ENCODE data around the gene PCBP3. TPM values are rescaled to one million over a fixed set of nuclear protein-coding genes. Genes with fewer than 3 reads are reported as not detected.

The PCBP3 gene
- total and polyA plus RNA-seq, 2 of the 13 experiments (the other 11 are each of a cell fraction or from before 2014, with no cell fraction given), result not detected

- TF ChIP-seq MEF2D (CRISPR knock-in tag; IDR thresholded peaks at IDR 0.05) (no peak), FLYWCH1 (CRISPR knock-in tag; IDR thresholded peaks at IDR 0.05) (no peak), ADNP (CRISPR knock-in tag; IDR thresholded peaks at IDR 0.05) (no peak), ZNF713 (CRISPR knock-in tag; IDR thresholded peaks at IDR 0.05) (no peak), ZNF550 (CRISPR knock-in tag; IDR thresholded peaks at IDR 0.05; ENCODE audit: borderline replicate concordance) (no peak)
- TF ChIP-seq, protein P1, sequence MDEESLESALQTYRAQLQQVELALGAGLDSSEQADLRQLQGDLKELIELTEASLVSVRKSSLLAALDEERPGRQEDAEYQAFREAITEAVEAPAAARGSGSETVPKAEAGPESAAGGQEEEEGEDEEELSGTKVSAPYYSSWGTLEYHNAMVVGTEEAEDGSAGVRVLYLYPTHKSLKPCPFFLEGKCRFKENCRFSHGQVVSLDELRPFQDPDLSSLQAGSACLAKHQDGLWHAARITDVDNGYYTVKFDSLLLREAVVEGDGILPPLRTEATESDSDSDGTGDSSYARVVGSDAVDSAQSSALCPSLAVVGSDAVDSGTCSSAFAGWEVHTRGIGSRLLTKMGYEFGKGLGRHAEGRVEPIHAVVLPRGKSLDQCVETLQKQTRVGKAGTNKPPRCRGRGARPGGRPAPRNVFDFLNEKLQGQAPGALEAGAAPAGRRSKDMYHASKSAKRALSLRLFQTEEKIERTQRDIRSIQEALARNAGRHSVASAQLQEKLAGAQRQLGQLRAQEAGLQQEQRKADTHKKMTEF (CRISPR knock-in tag; IDR thresholded peaks at IDR 0.05), result no peak
- TF ChIP-seq, protein P2, sequence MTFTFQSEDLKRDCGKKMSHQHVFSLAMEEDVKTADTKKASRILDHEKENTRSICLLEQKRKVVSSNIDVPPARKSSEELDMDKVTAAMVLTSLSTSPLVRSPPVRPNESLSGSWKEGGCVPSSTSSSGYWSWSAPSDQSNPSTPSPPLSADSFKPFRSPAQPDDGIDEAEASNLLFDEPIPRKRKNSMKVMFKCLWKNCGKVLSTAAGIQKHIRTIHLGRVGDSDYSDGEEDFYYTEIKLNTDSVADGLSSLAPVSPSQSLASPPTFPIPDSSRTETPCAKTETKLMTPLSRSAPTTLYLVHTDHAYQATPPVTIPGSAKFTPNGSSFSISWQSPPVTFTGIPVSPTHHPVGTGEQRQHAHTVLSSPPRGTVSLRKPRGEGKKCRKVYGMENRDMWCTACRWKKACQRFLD (CRISPR knock-in tag; IDR thresholded peaks at IDR 0.05; ENCODE audit: borderline replicate concordance), result no peak
- TF ChIP-seq, protein P3, sequence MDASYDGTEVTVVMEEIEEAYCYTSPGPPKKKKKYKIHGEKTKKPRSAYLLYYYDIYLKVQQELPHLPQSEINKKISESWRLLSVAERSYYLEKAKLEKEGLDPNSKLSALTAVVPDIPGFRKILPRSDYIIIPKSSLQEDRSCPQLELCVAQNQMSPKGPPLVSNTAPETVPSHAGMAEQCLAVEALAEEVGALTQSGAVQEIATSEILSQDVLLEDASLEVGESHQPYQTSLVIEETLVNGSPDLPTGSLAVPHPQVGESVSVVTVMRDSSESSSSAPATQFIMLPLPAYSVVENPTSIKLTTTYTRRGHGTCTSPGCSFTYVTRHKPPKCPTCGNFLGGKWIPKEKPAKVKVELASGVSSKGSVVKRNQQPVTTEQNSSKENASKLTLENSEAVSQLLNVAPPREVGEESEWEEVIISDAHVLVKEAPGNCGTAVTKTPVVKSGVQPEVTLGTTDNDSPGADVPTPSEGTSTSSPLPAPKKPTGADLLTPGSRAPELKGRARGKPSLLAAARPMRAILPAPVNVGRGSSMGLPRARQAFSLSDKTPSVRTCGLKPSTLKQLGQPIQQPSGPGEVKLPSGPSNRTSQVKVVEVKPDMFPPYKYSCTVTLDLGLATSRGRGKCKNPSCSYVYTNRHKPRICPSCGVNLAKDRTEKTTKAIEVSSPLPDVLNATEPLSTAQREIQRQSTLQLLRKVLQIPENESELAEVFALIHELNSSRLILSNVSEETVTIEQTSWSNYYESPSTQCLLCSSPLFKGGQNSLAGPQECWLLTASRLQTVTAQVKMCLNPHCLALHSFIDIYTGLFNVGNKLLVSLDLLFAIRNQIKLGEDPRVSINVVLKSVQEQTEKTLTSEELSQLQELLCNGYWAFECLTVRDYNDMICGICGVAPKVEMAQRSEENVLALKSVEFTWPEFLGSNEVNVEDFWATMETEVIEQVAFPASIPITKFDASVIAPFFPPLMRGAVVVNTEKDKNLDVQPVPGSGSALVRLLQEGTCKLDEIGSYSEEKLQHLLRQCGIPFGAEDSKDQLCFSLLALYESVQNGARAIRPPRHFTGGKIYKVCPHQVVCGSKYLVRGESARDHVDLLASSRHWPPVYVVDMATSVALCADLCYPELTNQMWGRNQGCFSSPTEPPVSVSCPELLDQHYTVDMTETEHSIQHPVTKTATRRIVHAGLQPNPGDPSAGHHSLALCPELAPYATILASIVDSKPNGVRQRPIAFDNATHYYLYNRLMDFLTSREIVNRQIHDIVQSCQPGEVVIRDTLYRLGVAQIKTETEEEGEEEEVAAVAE (CRISPR knock-in tag; IDR thresholded peaks at IDR 0.05; ENCODE audit: borderline replicate concordance), result no peak
- WGBS (ENCODE audit: low lambda C conversion rate), result 13% methylated on average over 2 of the region's 14 CpGs
- H3K9me3 ChIP-seq (ENCODE audit: low read length), result no peaks in the 10 kb centered on the region
- no peaks in the 10 kb centered on the region for H4K20me1 ChIP-seq (ENCODE audit: insufficient read depth, low read length)
- H3K4me3 ChIP-seq (replicated peaks in 1 of 3; ENCODE audit: insufficient read depth in 1 of 3, low read depth in 2 of 3, low read length in 3 of 3), result no peak overlapping the region
- H3K36me3 ChIP-seq (replicated peaks in 1 of 2; ENCODE audit: control insufficient read depth in 1 of 2, insufficient read depth in 2 of 2, low read length in 2 of 2), result no peaks in the 10 kb centered on the region
- intact Hi-C loops (cut with micrococcal nuclease; ENCODE audit: unreplicated experiment) (no loop called here), in situ Hi-C loops (cut with HindIII; ENCODE audit: extremely low pct_ligation_motif_present, low pct_unique_long_range_greater_than_20kb) (no loop called here)
- no peaks in the 10 kb centered on the region for H3K79me2 ChIP-seq (ENCODE audit: insufficient read depth, low read length)
- DNase-seq (ENCODE audit: low spot score) (no peak), FAIRE-seq (no peak), ATAC-seq (no peak)
- BruUV-seq (replicated peaks), result no TSS peak
- no peak overlapping the region for H3K4me2 ChIP-seq (ENCODE audit: low read depth, low read length)
- H3K9ac ChIP-seq (ENCODE audit: insufficient read depth, low read depth, low read length), result no peak overlapping the region
- H3K27ac ChIP-seq (ENCODE audit: extremely low read length, insufficient read depth, low read length), result no peak overlapping the region
- no peak overlapping the region for H2AFZ ChIP-seq (ENCODE audit: low read length)
- ChIA-PET CTCF (ENCODE audit: low intra/inter-chr PET ratio, low total read pairs) (no interaction called here), POLR2A (no interaction called here)
- no peaks in the 10 kb centered on the region for H3K4me1 ChIP-seq (ENCODE audit: insufficient read depth, low read length)
- no peaks in the 10 kb centered on the region for H3K27me3 ChIP-seq (ENCODE audit: control insufficient read depth in 1 of 2, insufficient read depth in 2 of 2, low read length in 2 of 2)
Measured at GRCh38 chr21:45747233-45747766, 103.8 kb downstream of the PCBP3 start.

All from HepG2 (cell line).